ENCODE measurements around the gene PSMB9. TPM values are rescaled to one million over a fixed set of nuclear protein-coding genes. Genes with fewer than 3 reads are reported as not detected.

Gene PSMB9
- total RNA-seq, 3 donors from 2014 or later (not counting 1 experiment from before 2014, with no cell fraction given), result 112 to 190 (median 182) TPM

- Histone ChIP-seq H3K9me3 (ENCODE audit: control insufficient read depth, insufficient read depth, low read length) (no peaks in the 10 kb centered on the region), H3K4me1 (ENCODE audit: control insufficient read depth, insufficient read depth, low read length) (no peaks in the 10 kb centered on the region), H3K27me3 (ENCODE audit: control insufficient read depth, insufficient read depth, low read length) (no peaks in the 10 kb centered on the region), H3K36me3 (ENCODE audit: control insufficient read depth, insufficient read depth, low read length) (peaks cover 3% of the 10 kb centered on the region), H3K27ac (ENCODE audit: low read length) (no peak overlapping the region), H3K4me3 (ENCODE audit: low read length) (no peak overlapping the region)
- H3K36me3 Mint-ChIP-seq, result no peaks in the 10 kb centered on the region
- 37% methylated on average over 1 of the region's 2 CpGs for WGBS (ENCODE audit: insufficient coverage)
- H3K27ac Mint-ChIP-seq, result no peak overlapping the region
- H3K4me1 Mint-ChIP-seq, result no peaks in the 10 kb centered on the region
- H3K9me3 Mint-ChIP-seq, result no peaks in the 10 kb centered on the region
- H3K27me3 Mint-ChIP-seq (ENCODE audit: low read depth in 2 of 2), result no peaks in the 10 kb centered on the region
- no peak for ATAC-seq
- DNase-seq, result no peak
- intact Hi-C loops (cut with micrococcal nuclease), result no loop called here
- no peak overlapping the region for H3K4me3 Mint-ChIP-seq
- TF ChIP-seq CTCF (IDR thresholded peaks at IDR 0.05), result no peak
Observed at GRCh38 chr6:32818867-32819266, 35.1 kb upstream of the PSMB9 start.

GRCh38 chr6:32819729-32820128 is 34.3 kb upstream of the PSMB9 start:
- no peaks in the 10 kb centered on the region for H3K9me3 Mint-ChIP-seq
- Histone ChIP-seq H3K4me3 (ENCODE audit: low read length) (no peak overlapping the region), H3K27ac (ENCODE audit: low read length) (no peak overlapping the region), H3K27me3 (ENCODE audit: control insufficient read depth, insufficient read depth, low read length) (no peaks in the 10 kb centered on the region), H3K4me1 (ENCODE audit: control insufficient read depth, insufficient read depth, low read length) (no peaks in the 10 kb centered on the region), H3K36me3 (ENCODE audit: control insufficient read depth, insufficient read depth, low read length) (no peaks in the 10 kb centered on the region), H3K9me3 (ENCODE audit: control insufficient read depth, insufficient read depth, low read length) (no peaks in the 10 kb centered on the region)
- no peaks in the 10 kb centered on the region for H3K4me1 Mint-ChIP-seq
- 84% methylated on average over 3 of the region's 3 CpGs for WGBS (ENCODE audit: insufficient coverage)
- H3K27ac Mint-ChIP-seq, result no peak overlapping the region
- intact Hi-C loops (cut with micrococcal nuclease), result no loop called here
- no peaks in the 10 kb centered on the region for H3K36me3 Mint-ChIP-seq
- ATAC-seq (no peak), DNase-seq (no peak)
- no peak overlapping the region for H3K4me3 Mint-ChIP-seq
- no peaks in the 10 kb centered on the region for H3K27me3 Mint-ChIP-seq (ENCODE audit: low read depth in 2 of 2)
- no peak for TF ChIP-seq CTCF (IDR thresholded peaks at IDR 0.05)

- Histone ChIP-seq H3K27ac (ENCODE audit: low read length) (no peak overlapping the region), H3K9me3 (ENCODE audit: control insufficient read depth, insufficient read depth, low read length) (no peaks in the 10 kb centered on the region), H3K36me3 (ENCODE audit: control insufficient read depth, insufficient read depth, low read length) (peaks cover 37% of the 10 kb centered on the region), H3K4me1 (ENCODE audit: control insufficient read depth, insufficient read depth, low read length) (no peaks in the 10 kb centered on the region), H3K4me3 (ENCODE audit: low read length) (no peak overlapping the region), H3K27me3 (ENCODE audit: control insufficient read depth, insufficient read depth, low read length) (no peaks in the 10 kb centered on the region)
- DNase-seq (peak in 1 of 2 donors; percentile 41), ATAC-seq (no peak)
- Mint-ChIP-seq H3K27ac (no peak overlapping the region), H3K9me3 (no peaks in the 10 kb centered on the region), H3K36me3 (peaks cover 10% of the 10 kb centered on the region), H3K4me1 (peaks cover 0 to 5% of the 10 kb centered on the region in 2 donors), H3K4me3 (no peak overlapping the region), H3K27me3 (ENCODE audit: low read depth in 2 of 2) (no peaks in the 10 kb centered on the region)
- intact Hi-C loops (cut with micrococcal nuclease), result no loop called here
- WGBS (ENCODE audit: insufficient coverage), result 100% methylated on average over 2 of the region's 2 CpGs
- TF ChIP-seq CTCF (IDR thresholded peaks at IDR 0.05), result no peak
Observed at GRCh38 chr6:32825966-32826365, 28.0 kb upstream of the PSMB9 start.

- H3K9me3 Mint-ChIP-seq, result no peaks in the 10 kb centered on the region
- intact Hi-C loops (cut with micrococcal nuclease), result no loop called here
- no peak overlapping the region for H3K4me3 Mint-ChIP-seq
- ATAC-seq, result no peak
- Histone ChIP-seq H3K4me1 (ENCODE audit: control insufficient read depth, insufficient read depth, low read length) (no peaks in the 10 kb centered on the region), H3K36me3 (ENCODE audit: control insufficient read depth, insufficient read depth, low read length) (peaks cover 48% of the 10 kb centered on the region), H3K9me3 (ENCODE audit: control insufficient read depth, insufficient read depth, low read length) (no peaks in the 10 kb centered on the region), H3K27me3 (ENCODE audit: control insufficient read depth, insufficient read depth, low read length) (no peaks in the 10 kb centered on the region), H3K27ac (ENCODE audit: low read length) (no peak overlapping the region), H3K4me3 (ENCODE audit: low read length) (no peak overlapping the region)
- no peak overlapping the region for H3K27ac Mint-ChIP-seq
- peaks cover 20% of the 10 kb centered on the region for H3K36me3 Mint-ChIP-seq
- no peaks in the 10 kb centered on the region for H3K27me3 Mint-ChIP-seq (ENCODE audit: low read depth in 2 of 2)
- WGBS (ENCODE audit: insufficient coverage), result 100% methylated on average over 1 of the region's 3 CpGs
- DNase-seq, result no peak
- H3K4me1 Mint-ChIP-seq, result peaks cover 0 to 5% of the 10 kb centered on the region in 2 donors
- TF ChIP-seq CTCF (IDR thresholded peaks at IDR 0.05), result no peak
Observed at GRCh38 chr6:32827025-32827424, 27.0 kb upstream of the PSMB9 start.

Data from natural killer cell (primary cell).